ENCODE measurements around the gene STAC.

GRCh38 chr3:36456784-36457183 lies 76.5 kb downstream of the STAC start:
- TF ChIP-seq BRCA1 (IDR thresholded peaks at IDR 0.05; ENCODE audit: low read depth, low read length), result no peak
- no peak for TF ChIP-seq POLR2A (IDR thresholded peaks at IDR 0.05; ENCODE audit: low read depth, low read length)
- no peak for TF ChIP-seq SP1 (IDR thresholded peaks at IDR 0.05; ENCODE audit: low read depth, low read length)
- no peak for TF ChIP-seq USF2 (IDR thresholded peaks at IDR 0.05; ENCODE audit: borderline replicate concordance, low read depth, low read length)
- TF ChIP-seq EED (IDR thresholded peaks at IDR 0.05; ENCODE audit: low read depth), result no peak
- no peak for TF ChIP-seq EGR1 (IDR thresholded peaks at IDR 0.05; ENCODE audit: borderline replicate concordance in 1 of 2, low read depth in 2 of 2, low read length in 2 of 2)
- TF ChIP-seq CHD2 (IDR thresholded peaks at IDR 0.05; ENCODE audit: borderline replicate concordance, low read depth, low read length), result no peak
- TF ChIP-seq RELA (IDR thresholded peaks at IDR 0.05; ENCODE audit: borderline replicate concordance, partially characterized antibody), result no peak
- TF ChIP-seq HDGF (IDR thresholded peaks at IDR 0.05), result no peak
- TF ChIP-seq REST (IDR thresholded peaks at IDR 0.05; ENCODE audit: low read depth, low read length), result no peak
- no peak for TF ChIP-seq CTCF (IDR thresholded peaks at IDR 0.05 in 2 of 3, conservative IDR thresholded peaks at IDR 0.05 in 1 of 3; ENCODE audit: control insufficient read depth in 2 of 3, extremely low read depth in 1 of 3, insufficient read depth in 1 of 3, low read depth in 3 of 3, low read length in 3 of 3)
